GM12864 (cell line): ENCODE results near the gene POU2F3.

Source experiments
- DNase-seq: peaks from one replicate; pipeline ENCODE4 v3.0.0-alpha.2; 2011; ENCODE audit warnings: low read depth
- H3K4me3 ChIP-seq: 2 replicates; pipeline ENCODE4 v1.5.1; 2011; ENCODE audit warnings: mild to moderate bottlenecking, low read depth, low read length, control low read depth
- TF ChIP-seq, protein P1 (sequence below): IDR thresholded peaks from 2 replicates; pipeline ENCODE4 v1.5.1; 2011; ENCODE audit warnings: low read depth, mild to moderate bottlenecking, moderate library complexity, low read length, control low read depth, inconsistent platforms; ENCODE audit errors: missing control alignments

Gene POU2F3

DNA sequence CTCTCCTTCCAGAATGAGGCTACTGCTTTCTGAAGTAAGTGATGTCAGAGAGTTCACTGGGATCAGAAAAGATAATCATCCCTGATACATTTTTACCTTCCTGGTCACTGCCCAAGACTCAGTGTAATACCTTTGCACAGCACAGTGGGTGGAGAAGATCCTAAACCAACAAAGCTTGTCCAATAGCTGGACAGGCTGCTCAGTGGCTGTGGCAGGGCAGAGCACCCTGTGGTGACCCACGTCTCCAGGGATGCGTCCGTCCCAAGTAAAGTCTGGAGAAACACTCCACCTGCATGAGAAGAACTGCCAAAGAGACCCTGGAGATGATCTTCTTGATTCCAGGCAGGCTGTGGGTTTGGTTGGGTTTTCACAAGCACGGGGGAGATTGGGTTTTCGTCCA is 54.2 kb downstream of the POU2F3 start:
- no peak for DNase-seq
- H3K4me3 ChIP-seq, result no peak overlapping the region
- TF ChIP-seq, protein P1, sequence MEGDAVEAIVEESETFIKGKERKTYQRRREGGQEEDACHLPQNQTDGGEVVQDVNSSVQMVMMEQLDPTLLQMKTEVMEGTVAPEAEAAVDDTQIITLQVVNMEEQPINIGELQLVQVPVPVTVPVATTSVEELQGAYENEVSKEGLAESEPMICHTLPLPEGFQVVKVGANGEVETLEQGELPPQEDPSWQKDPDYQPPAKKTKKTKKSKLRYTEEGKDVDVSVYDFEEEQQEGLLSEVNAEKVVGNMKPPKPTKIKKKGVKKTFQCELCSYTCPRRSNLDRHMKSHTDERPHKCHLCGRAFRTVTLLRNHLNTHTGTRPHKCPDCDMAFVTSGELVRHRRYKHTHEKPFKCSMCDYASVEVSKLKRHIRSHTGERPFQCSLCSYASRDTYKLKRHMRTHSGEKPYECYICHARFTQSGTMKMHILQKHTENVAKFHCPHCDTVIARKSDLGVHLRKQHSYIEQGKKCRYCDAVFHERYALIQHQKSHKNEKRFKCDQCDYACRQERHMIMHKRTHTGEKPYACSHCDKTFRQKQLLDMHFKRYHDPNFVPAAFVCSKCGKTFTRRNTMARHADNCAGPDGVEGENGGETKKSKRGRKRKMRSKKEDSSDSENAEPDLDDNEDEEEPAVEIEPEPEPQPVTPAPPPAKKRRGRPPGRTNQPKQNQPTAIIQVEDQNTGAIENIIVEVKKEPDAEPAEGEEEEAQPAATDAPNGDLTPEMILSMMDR, result no peak

DNA sequence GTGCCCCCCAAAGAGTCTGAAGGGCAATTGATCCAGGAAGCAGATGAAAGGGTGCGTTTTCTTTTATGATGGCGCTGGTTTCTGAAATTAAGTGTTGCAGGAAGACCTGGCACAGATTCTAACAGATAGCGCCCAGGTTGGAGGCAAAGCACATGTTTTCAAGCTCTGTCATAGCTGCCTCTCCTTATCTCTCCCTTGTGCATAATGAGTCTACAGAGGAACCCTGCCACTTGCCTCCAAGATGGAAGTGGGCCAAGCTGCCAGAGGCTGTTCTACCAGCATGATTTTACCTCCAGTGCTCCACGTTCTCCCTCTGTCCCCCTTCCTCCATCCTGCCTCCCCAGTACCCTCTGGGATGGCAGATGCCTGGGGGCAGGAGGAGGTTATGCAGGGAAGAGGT is 55.2 kb downstream of the POU2F3 start:
- H3K4me3 ChIP-seq, result no peak overlapping the region
- DNase-seq, result no peak
- TF ChIP-seq, protein P1, result no peak

DNA sequence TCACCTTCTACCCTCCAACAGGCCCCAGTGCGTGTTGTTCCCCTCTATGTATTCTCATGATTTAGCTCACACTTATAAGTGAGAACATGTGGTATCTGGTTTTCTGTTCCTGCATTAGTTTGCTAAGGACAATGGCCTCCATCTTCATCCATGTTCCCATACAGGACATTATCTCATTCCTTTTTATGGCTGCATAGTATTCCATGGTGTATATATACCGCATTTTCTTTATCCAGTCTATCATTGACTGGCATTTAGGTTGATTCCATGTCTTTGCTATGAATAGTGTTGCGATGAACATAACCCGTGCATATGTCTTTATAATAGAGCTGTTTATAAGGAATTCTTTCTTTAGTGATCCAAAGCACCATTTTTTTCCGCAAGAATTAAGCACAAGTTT is 56.6 kb downstream of the POU2F3 start:
- H3K4me3 ChIP-seq, result no peak overlapping the region
- DNase-seq, result no peak
- TF ChIP-seq, protein P1, result no peak

DNA sequence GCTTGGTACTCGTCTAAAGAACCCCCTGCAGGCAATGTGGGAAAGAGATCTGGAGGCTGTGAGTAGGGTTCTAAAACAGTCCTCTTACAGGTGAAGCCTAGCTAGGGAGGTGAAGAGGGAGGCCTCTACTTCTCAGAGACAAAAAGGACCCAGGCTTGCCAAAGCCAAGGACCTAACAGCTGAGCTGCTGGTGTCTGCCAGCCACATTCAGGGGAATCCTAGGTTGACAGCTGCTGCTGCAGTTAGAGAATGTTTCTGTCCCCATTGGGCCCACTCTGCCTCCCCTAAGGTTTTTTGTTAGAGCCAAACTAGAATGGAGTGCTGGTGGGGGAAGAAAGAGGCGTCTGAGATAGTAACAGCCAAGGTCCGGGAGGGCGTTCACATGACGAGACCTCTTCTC is 58.5 kb downstream of the POU2F3 start:
- TF ChIP-seq, protein P1, result no peak
- DNase-seq, result no peak
- H3K4me3 ChIP-seq, result no peak overlapping the region

DNA sequence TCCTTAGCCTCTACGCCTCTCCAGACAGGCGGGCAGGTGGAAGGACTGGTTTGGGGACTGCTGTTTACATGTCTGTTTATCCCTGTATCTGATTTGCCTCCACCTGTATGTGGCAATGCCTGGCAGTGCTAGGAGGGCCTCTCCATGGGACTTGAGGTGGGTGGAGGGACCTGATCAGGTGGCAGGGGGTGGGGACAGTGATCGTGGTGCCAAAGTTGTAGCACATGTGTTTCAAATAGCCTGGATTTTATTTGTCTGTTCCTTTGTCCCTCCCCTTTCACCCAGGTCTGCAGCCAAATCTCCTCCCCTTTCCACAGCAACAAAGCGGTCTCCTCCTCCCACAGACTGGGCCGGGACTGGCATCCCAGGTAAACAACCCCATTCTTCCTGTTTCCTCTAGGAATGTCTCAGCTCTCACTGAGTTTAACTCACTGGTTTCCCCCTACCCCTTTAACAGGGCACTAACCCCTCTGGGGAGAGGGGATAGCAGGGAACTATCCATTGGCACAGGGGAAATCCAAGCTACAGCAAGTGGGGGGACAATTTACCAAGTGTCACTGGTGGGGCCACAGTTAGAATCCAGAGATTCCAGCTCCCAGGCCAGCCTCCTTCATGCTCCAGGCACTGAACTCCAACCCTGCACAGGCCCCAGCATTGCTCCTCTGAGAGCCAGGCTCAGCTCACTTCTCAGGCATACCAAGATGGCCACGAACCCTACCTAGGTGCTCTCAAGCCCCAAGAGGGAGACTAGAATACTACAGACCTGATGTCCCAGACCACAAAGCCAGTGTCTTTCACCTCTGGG is 62.3 kb downstream of the POU2F3 start:
- TF ChIP-seq, protein P1, result no peak
- no peak for DNase-seq
- no peak overlapping the region for H3K4me3 ChIP-seq

DNA sequence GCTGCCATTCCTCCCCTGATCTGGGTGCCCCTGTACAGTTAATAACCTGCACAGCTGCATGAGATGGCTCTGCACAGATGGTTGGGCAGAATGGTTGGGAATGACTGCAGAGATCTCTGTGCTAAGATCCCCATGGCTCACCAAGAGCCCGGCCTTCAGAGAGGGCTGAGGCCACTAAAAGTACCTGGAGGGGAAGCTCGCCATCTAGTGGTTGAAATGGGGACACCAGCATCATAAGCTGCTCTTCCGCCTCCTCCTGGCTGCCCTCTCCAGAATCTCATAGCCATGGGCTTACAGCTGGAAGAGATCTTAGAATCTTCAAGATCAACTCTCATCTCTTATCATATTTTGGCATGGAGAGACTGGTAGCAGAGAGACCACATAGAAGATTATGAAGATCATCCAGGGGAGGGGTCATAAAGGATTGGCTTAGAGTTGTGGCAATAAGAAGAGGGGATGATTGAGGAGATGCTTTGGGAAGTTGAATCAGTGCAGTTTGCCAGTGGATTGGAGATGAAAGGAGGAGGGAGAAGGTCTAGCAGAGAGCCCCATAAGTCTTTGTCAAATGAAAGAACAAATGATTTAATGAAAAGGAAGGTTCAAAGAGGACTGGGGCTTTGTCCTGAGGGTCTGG is 63.2 kb downstream of the POU2F3 start:
- peak; percentile 50 for DNase-seq
- no peak overlapping the region for H3K4me3 ChIP-seq
- TF ChIP-seq, protein P1, result peak; percentile 93
